Measurements from ENCODE around the gene CUL3.
"Not testable (repeated sequence)": the region's sequence is repeated elsewhere in the genome, so short reads cannot be mapped to it uniquely, and the experiment has no call there.

Gene CUL3

DNA sequence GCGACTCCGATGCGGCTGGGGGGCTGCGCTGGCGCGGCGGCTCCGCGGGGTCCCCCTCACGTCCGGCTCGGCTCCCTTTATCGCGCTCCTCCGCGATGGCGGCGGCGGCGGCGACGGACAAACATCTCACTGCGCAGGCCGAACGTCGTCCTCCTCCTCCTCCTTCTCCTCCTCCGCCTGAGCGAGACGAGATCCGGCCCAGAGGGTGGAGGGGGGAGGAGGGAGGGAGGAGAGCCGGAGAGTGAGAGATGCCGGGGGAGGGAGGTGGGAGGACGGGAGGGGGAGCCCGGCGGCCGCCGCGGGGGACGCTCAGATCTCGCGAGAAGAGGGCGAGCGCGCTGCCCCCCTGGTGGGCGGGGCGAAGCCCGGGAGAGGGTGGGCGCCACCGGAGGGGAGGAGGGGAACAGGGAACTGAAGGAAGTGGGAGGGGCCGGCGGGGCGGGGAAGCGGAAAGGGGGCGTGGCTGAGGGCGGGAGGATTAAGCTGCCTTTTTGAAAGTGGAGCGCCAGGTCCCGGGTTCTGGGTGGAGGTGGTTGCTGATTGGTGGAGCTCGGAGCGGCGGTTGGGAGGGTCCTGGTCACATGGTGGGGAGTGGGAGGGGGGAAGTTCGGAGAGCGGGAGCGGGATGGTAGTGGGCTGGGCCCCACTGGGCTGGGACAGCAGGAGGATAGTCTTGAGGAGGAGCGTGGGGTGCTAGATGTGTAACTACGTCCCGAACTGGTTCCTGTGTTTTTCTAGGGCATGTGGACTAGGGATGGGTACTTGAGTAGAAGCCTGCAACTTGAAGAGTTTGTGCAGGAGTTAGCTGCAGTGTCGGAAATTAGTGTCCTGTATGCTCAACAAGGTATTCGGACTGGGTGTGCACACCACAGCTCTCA, at the start of gene CUL3:
Gene CUL3, minus strand, starts transcription at position 153 of the 878 bp plus-strand sequence. CDS start 354 bp downstream, outside the sequence.
- DNase-seq = peak; percentile 99 to 100

GRCh38 chr2:224630659-224631550, 45.7 kb upstream of the CUL3 start:
- no peak for DNase-seq

GRCh38 chr2:224628416-224628815, 43.3 kb upstream of the CUL3 start:
- no peak for DNase-seq

- no peak for DNase-seq
These were observed 41.6 kb upstream of the CUL3 start for GRCh38 chr2:224626735-224627134.

DNA sequence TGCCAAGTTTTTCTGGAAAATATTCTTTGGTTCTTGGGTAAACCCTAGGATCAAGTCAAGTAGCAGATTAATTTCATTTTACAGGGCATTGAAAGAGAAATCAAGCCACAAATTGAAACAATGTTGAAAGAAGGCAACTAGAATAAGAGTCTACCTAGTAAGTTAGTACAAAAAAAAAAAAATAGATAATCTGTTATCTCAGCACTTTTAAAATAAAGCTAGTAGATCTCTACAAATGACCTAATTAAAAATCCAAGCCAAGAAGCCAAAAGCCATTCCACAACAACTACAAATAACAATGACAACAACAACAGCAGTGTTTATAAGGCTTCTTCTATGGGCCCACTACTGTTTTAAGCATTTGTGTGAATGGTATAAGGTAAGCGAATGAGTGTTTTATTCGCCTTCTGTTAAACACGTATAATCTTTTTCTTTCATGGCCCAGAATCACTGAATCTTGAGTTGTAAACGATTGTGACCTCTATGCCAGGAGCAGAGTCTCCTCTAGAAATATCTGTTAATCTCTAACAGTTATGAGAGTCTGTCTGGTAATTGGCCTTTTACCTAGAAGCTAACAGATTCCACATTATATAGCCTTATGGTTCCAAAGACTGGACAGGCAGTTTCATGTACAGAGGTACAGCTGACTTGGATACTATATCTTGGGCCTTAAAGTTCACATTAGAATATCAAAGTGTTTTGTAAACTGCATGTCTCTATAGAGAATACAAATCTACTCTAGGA, 28.6 kb upstream of the CUL3 start:
- DNase-seq = no peak

- no peak for DNase-seq
These were observed 27.4 kb upstream of the CUL3 start for GRCh38 chr2:224612578-224612977.

- DNase-seq = no peak
These were observed 26.8 kb upstream of the CUL3 start for GRCh38 chr2:224611938-224612337.

GRCh38 chr2:224608104-224608503, 22.9 kb upstream of the CUL3 start:
- no peak for DNase-seq

DNA sequence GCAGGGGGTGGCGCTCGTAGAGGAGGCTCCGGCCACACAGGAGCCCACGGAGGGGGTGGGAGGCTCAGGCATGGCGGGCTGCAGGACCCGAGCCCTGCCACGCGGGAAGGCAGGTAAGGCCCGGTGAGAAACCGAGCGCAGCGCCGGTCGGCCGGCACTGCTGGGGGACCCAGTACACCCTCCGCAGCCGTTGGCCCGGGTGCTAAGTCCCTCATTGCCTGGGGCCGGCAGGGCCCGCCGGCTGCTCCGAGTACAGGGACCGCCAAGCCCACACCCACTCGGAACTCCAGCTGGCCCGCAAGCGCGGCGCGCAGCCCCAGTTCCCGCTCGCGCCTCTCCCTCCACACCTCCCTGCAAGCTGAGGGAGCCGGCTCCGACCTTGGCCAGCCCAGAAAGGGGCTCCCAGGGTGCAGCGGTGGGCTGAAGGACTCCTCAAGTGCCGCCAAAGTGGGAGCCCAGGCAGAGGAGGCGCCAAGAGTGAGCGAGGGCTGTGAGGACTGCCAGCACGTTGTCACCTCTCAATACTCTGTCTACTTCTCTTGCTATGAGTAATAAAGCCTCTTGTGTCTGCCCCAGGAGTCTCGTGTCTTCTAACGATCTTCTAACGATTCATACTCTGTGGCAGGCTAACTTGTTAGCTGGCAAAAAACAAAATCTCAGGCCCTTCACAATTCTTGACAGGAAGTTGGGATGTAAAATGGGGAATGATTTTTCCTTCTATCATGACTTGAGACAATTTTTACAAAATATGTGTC, 18.8 kb upstream of the CUL3 start:
- peak in 1 of 2 experiments; percentile 13 for DNase-seq

DNA sequence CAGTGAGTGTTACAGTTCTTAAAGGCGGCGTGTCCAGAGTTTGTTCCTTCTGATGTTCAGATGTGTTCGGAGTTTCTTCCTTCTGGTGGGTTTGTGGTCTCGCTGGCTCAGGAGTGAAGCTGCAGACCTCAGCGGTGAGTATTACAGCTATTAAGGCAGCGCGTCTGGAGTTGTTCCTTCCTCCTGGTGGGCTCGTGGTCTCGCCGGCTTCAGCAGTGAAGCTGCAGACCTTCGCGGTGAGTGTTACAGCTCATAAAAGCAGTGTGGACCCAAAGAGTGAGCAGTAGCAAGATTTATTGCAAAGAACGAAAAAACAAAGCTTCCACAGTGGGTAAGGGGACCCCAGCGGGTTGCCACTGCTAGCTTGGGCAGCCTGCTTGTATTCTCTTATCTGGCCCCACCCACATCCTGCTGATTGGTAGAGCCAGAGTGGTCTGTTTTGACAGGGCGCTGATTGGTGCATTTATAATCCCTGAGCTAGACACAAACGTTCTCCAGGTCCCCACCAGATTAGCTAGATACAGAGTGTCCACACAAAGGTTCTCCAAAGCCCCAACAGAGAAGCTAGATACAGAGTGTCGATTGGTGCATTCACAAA, 17.7 kb upstream of the CUL3 start:
- DNase-seq = peak in 1 of 2 experiments; percentile 15

DNA sequence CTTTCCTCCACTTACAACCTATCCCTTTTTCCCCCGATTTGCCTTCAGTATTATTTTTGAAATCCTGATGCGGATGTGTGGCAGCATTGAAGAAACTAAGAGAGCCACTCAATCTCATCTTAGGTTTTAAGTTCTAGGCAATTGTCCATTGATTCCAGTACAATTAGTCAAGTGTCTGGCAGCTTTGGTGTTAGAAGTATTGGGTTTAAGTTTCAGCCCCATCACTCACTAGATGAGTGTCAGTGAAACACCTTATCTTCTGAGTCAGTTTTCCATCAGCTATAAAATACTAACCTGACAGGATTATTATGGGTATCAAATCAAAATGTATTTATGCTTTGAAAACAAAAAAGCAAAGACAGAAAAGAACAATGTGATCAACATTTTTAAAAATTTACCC, 16.8 kb upstream of the CUL3 start:
- no peak for DNase-seq

DNA sequence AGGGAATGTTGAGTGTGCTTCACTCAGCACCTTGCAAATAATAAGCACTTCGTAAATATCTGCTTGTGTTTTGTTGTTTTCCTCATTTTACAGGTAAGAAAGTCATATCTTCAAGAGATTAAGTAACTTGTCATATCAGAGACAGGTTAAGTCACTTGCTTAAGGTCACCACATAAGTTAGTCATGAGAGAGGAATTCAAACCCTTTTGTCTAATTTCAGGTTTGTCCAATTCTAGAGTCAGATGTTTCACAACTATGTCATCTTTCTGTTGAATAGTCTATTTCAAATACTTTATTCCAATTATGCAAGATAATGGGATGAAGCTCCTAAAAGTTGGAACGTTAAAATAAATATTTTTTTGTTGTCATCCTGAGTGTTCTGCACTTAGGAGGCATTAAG, 13.5 kb upstream of the CUL3 start:
- no peak for DNase-seq

DNA sequence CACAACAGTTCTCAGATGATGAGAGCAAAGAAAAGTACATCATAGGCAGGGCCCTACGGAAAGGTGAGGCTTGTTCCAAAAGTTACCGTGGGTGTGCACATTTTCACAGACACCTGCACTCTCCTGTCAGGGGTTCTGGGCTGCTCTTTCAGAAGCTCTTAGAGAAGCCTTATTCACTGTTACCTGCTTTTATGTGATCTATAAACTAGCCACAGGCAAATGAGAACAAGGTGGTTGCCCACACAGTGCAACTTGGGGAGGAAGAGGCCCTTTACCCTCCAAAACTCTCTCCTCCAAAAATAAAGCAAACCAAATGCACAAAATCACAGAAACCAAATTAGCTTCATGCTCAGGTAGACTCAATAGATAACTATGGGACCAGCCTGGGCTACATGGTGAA, 11.1 kb upstream of the CUL3 start:
- no peak for DNase-seq

DNA sequence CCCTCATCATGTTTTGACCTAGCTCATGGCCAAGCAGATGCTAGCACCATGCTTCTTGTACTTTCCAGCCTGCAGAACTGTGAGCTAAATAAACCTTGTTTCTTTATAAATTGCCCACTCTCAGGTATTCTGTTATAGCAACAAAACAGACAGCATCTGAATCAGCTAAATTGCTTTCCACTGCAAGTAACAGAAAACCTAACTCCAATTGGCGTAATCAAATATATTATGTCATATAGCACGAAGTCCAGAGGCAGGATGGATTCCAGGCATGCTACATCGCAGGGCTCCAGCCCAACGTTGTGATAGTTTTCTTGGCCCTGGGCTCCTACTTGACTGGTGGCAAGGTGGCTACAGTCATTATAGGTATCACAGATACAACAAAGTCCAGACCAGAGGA, 10.4 kb upstream of the CUL3 start:
- DNase-seq = no peak

- DNase-seq = no peak
These were observed 9.7 kb upstream of the CUL3 start for GRCh38 chr2:224594840-224595239.

GRCh38 chr2:224591220-224591619, 6.1 kb upstream of the CUL3 start:
- DNase-seq = no peak

- no peak for DNase-seq
These were observed 1.0 kb upstream of the CUL3 start for GRCh38 chr2:224586127-224586695.

- peak; percentile 61 to 66 for DNase-seq
These were observed 365 bp downstream of the CUL3 start for GRCh38 chr2:224584785-224585210.

- DNase-seq = peak; percentile 18 to 44
These were observed 915 bp downstream of the CUL3 start for GRCh38 chr2:224584111-224584784.

- not testable (repeated sequence) for DNase-seq
These were observed 2.1 kb downstream of the CUL3 start for GRCh38 chr2:224583033-224583432.

DNA sequence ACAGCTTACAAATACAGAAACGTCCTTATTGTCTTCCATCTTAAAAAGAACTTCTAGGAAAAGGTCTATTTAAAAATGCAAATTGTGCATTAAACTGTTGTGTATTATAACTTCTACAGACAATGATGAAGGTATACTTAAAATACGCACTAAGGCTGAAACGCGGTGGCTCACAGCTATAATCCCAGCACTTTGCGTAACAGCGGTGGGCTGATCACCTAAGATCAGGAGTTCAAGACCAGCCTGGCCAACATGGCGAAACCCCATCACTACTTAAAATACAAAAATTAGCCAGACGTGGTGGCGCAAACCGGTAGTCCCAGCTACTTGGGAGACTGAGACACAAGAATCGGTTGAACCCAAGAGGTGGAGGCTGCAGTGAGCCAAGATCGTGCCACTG, 4.9 kb downstream of the CUL3 start:
- DNase-seq = no peak
